ENCODE data around the gene DNAH1.

DNAH1 gene

DNA sequence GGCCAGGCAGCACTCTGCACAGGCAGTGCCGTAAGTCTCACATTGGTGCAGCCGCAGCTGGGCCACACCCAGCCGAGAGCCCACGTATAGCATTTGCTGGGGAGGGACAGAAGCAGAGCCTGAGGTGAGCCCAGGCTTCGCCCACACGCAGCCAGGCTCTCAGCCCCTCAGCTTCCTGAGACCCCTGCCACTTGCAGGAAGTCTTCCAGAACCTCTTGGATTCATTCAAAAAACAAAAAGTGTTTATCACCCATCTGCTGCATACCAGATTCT lies 121.9 kb downstream of the DNAH1 start:
- no peak for DNase-seq

DNA sequence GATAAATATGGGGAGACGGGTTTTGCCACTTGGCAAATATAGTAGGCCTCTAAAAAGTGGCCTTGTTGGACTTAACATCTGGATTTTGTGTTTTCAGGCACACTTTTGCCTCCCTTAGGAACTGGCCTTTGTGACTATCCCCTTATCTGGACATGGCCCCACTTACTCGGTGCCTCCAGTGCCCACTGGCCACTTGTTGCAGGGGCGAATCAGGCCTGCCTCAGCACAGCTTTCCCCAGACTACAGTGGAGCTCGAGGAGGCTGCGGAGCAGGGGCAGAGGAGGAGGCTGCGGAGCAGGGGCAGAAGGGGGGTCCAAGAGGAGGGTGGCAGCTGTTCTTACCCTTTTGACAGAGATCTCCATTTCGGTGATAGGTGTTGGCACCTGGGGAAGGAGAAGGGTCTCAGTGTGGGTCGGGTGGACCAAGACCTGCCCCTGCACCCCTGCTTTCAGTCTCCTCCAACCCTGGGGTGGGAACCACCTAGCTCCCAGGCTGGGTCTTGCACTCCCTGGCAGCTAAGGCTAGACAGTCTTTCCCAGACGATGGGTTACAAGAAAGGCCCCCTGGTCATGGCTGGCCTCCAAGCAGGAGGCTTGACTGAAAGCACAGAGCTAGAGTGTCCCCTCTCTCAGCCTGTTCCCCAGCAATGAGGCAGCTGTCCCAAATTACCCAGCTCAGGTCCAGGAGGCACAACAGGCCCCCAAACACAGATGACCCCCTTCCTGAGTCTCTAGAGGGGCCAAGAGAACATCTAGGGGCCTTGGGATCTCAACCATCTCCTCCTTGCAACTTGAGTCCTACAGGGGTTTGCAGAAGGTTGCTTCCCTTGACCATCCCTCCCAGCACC lies 122.7 kb downstream of the DNAH1 start:
- no peak for DNase-seq

DNA sequence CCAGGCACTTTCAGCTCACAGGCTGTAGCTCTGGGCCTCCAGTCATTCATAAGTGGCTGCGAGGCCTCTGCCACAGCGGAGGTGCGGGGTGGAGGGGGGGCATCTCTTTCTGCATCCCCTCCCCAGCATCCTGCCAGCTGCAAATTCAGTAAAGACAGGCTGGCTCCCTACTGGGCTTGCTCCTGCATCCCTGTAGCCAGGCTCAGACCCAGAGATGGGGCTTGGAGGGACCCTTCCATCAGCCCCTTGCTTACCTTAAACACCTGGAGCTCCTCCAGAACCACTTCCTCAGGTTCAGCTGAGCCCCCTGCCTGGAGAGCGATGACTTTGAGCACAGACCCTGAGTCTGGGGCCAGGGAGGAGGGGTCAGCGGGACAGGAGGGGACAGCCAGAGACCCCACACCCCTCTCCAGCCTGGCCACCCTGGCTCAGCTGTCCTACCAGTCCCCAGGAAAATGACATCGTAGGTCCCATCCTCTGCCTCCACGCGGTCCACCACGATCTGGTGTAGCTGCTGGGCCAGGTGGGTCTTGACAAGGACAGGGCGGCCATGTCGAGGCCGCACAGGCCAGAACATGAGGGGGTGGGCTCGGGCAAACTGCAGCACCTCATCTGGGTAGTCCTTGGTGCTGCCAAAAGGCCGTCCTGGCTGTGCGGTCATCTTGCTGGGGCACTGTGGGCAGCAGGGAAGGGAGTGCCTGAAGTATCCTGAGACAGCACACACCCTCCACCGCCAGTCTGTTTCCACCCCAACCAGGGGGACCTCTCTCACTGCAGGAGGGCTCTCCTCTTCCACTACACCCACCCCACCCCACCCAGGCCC lies 123.5 kb downstream of the DNAH1 start:
- DNase-seq, result no peak

DNA sequence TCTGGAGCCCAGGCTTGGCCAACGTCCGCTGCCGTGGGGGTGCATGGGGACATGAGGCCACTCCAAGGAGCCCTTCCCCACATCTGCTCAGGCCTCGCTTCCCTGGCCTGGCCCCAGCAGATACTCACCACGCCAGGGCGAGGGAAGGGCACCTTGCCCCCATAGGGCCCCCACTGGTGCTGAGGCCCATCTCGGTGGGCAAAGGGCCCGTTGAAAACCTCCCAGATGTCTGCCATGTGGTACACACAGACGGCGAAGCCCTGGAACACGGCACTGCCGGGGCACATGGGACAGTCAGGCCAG lies 124.1 kb downstream of the DNAH1 start:
- no peak for DNase-seq

DNA sequence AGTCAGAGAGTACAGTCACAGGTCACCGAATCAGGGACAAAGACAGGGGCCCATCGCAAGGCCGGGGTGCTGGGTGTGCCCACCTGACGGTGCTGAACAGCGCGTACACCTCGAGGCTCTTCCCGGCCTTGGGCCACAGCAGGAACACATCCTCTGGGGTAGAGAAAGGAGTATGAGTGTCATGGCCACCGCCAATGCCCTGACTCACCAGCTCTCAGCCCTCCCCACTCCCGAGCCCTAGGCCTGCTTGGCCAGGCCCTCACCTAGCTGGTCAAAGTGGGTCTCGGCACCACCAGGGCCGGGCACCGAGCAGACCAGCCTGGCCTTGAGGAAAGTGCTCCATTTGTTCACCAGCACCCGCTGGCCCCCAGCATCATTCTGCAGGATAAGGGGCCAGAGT lies 124.6 kb downstream of the DNAH1 start:
- no peak for DNase-seq

DNA sequence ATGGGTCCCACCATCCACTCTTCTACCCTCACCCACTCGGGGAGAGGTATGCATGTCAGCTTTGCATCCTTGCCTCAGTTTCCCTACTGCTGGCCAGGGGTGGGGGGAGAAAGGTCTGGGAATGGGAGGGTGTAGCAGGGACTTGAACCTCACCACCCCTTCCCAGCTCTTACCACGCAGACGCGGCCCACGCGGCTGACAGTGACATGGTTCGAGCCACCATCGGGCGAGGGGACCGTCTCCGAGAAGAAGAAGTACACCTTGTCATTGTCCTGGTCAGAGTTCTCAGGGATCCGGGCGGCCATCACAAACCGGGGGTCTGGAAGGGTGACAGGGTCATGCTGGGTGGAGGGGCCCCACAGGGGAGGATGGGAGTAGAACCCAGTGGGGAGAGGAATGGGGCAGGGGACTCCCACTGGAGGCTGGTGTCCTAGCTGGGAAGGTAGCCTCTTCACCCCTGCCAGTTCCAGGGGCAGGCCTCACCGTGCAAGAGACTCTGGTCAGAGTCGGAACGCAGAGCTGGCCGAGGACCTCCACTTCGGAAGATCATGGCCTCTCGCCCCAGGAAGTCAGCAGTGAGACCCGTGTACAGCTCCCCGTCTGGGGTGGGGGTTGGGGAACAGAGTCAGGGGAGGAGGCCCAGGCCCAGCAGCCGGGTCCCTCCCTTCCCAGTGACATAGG lies 125.1 kb downstream of the DNAH1 start:
- no peak for DNase-seq

DNA sequence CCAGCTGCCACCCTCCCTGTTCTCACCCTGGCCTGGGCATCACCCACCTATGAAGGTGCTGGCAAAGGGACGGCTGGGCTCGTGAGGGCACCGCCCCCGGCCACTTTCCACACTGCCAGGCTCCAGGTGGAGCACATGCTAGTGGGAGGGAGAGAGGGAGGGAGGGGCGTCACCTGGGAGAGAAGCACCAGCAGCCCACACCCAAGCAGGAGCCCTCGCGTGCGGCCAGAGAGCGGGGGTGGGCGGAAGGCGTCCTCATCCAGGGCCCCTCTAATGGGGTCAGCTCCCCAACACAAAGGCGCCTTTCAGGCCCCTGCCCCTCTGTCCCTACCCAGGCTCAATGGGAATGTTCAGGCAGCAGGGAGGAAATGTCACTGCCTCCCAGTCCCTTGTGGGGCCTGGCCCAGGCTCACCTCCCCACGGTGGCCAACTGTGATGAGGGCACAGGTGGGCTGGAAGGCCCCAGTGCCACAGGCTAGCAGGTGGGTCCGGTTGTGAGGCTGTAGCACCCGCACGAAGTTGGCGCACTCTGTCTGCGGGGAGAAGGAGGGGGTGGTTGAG lies 125.7 kb downstream of the DNAH1 start:
- DNase-seq, result no peak

DNA sequence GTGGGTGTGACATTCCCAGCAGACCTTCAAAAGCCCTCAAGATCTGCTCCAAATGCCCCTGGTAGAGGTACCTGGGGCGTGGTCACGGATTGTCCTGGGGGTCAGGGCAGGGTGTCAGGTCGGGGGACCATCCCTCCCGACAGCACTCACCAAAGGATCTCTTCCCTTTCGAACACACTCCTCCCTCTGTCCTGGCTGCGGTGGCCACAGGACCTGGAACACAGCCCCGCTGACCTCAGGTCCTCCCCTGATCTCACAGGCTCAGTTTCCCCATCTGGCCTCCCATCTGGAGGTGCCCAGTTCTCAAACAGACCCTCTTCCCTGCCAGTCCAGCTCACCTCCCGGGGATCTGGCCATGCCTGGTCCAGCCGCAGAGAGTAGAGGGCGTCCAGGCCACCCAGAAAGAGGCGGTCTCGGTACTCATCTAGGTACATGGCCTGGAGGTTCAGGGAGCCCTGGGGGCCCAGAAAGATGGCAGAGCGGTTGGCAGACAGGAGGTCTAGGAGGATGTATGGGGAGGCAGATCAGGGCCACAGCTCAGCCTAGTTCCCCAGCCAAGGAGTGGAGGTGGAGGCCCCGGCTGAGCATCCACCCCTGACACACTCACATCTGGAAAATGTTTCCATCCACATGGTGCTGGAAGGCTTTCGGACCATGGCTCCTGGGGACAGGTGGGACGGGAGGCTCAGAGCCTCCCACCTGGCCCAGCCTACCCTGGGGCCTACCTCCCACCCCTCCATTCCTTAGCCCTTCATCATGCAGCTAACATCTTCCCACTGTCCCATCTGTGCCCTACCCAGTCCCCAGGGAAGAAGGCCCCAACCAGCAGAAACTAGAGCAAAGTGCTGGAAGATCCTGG lies 126.5 kb downstream of the DNAH1 start:
- no peak for DNase-seq

DNA sequence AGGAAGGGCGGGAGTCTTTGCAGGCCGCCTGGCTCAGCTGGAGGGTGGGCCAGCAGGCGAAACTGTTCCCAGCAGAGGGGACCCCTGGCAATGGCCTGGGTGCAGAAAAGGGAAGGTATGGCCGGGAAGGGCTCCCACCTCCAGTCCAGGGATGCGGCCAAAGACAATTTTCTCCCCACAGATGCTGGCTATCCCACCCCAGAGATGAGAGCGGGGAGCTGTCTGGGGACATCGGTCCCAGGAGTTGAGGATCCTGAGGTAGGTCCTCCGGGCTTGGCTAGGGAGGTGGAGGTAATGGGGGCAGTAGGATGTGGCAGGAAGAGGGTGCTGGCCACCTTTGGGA lies 127.1 kb downstream of the DNAH1 start:
- DNase-seq, result no peak

DNA sequence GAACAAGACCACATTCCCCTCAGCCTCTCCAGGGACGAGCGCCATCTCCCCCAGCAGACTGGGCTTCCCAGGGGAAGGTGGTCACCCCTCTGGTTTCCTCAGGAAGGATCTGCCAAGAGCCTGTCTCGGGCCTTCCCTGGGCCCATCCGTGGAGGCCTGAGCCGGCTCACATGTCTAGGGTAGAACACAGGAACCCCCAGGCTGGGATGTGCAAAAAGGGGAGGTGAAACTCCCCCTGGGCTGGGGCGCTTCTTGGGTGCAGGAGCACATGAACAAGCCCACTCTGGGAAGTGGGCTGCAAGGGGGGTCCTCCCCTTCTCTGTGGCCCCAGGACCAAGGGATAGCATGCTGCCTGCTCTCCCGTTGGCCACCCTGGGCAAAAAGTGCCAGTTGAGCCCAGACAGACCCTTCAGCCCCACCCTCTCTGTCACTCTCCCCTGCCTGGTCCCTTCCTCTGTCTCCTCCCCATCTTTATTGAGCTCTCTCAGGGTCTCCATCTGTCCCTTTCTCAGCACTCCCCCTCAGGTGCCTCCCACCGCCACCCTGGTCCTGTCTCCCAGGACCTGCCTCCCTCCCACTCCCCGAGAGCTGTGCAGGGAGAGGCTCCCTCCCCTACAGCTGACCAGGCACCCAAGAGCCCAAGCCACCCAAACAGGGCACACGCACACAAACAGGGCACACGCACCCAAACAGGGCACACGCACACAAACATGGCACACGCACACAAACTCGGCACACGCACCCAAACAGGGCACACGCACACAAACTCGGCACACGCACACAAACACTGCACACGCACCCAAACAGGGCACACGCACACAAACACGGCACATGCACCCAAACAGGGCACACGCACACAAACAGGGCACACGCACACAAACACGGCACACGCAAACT lies 127.9 kb downstream of the DNAH1 start:
- DNase-seq, result no peak

DNA sequence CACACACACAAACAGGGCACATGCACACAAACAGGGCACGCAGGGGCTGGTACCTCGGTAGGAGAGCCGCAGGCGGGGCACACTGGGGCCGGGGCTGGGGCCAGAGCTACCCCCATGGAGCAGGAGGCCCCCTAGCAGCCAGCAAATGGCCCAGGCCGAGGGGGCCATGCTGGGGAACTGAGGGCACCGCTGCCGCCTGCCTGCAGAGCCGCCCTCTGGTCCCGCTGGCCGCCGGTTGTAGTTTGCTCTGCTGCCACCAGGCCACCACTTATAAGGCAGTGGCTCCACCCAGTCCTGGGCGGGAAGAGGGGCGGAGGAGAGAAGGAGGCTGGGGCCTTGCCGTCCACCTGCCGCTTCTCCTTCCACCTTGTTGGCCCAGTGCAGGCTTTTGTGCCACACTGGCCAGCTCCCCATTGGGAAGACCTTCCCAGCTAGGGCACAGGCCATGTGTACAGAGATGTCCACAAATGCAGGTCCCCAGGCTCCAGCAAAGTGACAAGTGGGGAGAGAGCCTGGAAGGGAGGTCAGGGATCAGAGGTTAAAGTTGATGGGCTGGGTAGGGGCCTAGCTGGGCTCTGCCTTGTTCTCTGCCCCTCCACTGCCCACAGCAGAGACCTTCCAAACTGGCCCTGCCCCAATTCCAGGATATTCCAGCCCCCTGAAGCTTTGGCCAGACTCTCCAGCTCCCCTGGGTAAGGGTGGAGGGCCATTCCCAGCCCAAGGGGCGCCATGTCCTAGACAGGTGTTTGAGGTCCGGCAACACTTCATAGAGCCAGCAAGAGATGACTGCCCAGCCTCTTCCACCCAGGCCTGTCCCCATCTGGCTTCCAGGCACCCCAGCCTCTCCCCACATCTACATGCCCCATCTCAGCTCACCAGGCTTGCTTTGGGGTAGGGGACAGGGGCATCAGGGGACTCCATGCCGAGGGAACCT lies 129.0 kb downstream of the DNAH1 start, which contains the start of gene SEMA3G:
TSS of gene SEMA3G (minus strand) at position 244 of the 934 bp plus-strand sequence. CDS start at position 168, 76 bp downstream.
- DNase-seq, result peak; percentile 39

DNA sequence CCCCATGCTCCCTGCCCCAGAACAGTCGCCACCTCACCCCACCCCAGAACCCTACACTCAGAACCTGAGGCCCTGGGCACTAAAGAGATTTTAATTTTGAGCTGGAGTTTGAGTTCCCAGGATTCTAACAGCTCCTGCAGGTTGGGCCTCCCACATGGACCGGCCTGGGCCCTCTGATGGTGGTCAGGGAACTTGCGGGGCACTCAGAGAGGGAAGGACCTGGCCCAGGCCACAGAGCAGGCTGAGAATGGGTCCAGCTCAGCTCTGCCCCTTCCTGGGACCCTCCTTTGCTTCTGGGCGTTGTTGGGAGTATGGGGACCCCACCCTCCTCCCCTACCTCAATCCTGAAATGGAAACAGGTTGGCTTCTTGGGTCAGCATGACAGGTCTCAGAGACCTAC lies 129.9 kb downstream of the DNAH1 start:
- DNase-seq, result no peak

DNA sequence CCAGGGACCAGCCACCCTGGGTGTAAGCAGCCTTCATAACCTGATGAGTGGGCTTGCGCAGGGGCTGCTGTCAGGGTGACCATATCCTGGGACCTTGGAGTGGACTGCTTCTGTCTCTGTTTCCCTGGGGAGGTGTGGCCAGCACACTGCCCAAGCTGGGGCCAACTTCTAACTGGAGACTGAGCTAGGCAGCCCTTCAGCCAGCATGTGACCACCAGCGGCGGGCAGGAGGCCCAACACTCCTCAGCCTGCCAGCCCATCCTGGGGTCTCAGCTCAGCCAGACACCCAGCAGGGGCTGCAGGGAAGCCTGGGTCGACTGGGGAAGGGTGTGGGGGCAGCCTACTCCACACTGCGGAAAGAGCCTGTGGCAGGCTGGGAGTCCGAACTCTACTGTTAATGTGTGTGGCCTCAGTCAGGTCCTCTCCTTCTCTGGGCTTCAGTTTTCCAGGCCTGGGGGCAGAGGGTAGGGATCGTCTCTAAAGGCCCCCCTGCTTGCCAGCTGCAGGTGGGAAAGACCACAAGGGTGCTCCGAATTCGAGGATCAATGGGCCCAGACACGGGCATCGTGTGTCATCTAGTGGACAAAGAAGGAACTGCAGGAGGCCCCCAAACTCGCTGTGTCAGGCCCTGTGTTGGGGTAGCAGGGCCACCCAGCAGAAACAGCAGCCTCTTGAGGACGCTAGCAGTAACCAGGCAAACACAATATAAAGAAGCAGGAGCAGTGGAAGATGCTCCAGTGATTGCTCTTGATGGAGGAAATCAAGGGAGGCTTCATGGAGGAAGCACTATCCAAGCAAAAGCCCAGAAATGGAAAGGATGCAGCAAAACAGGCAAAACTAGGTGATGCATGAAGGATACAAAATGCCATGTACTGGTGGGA lies 130.8 kb downstream of the DNAH1 start:
- peak; percentile 18 for DNase-seq

DNA sequence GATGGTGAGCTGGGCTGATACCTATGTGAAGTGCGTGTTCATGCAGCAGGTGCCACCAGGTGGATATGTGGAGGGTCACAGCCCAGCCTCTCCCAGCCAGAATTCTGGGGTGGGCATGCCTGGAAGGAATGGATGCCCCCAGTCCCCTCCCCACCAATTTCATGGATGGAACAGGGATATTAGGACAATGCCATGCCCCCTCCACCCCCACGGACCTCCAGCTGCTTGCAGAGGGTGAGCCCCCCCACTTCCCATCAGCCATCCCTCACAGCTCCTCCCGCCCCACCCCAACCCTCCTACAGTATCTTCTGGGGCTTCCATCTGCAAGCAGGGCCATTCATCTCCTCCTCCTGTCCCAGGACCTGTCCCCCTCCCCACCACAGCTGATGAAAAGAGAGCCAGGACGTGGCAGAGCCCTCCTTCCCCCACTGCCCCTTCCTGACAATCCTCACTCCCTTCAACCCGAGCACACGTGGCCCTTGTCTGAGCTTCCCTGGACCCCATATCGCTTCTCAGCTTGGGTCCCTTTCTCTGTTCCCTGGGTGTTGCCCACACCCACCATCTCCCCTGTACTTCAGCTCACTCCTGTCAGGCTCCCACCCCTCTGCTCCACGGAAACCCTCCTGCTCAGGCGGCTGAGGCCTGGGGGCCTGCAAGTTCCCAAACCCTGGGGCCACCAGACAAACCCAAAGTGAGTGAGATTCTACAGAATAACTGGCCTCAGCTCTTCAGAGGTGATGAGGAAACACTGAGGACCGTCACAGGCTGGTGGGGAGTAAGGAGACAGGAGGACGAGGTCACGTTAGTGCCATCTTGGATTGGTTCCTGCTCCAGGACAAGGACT lies 131.6 kb downstream of the DNAH1 start:
- no peak for DNase-seq

All from NCI-H1092 treated with DMSO at 0.1 percent for 48 hours (cell line).